ENCODE results near the gene MFAP3L.

Gene MFAP3L

DNA sequence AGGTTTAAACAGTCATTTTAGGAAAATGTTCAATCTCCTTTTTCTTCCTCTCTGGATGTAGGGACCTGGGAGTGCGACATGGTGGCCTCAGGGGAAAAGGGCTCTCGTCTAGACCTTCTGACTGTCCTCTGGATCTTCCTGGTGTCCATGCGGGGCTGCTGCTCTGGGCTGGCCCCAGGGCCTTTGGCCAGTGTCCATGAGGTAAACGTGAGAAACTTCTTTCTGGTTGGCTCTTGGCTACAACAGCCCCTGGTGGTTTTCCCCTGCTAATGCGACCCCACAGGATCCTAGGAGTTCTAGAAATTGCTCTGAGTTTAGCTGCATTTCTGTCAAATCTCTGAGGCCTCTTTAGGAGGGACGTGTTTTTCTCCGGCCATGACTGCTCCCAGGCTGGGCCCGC, 85.7 kb downstream of the MFAP3L start:
- DNase-seq (ENCODE audit: low read depth, low spot score) = no peak
- in situ Hi-C loops (cut with HindIII; ENCODE audit: low sequenced_read_pairs) = no loop called here
- no peak overlapping the region for H3K4me3 ChIP-seq (ENCODE audit: low read depth, low read length)
- TF ChIP-seq, protein P1, sequence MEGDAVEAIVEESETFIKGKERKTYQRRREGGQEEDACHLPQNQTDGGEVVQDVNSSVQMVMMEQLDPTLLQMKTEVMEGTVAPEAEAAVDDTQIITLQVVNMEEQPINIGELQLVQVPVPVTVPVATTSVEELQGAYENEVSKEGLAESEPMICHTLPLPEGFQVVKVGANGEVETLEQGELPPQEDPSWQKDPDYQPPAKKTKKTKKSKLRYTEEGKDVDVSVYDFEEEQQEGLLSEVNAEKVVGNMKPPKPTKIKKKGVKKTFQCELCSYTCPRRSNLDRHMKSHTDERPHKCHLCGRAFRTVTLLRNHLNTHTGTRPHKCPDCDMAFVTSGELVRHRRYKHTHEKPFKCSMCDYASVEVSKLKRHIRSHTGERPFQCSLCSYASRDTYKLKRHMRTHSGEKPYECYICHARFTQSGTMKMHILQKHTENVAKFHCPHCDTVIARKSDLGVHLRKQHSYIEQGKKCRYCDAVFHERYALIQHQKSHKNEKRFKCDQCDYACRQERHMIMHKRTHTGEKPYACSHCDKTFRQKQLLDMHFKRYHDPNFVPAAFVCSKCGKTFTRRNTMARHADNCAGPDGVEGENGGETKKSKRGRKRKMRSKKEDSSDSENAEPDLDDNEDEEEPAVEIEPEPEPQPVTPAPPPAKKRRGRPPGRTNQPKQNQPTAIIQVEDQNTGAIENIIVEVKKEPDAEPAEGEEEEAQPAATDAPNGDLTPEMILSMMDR (IDR thresholded peaks at IDR 0.05; ENCODE audit: low read depth, low read length) = peak; percentile 20
